K562 (cell line): ENCODE data around the gene SAMD11. TPM values are rescaled to one million over a fixed set of nuclear protein-coding genes. Genes with fewer than 3 reads are reported as not detected.

Experiments
- REST ChIP-seq, 2 experiments: fragments of 450-650 bp; formaldehyde crosslinking in 1 of 2; IDR thresholded peaks; 2 replicates each; pipeline versions ENCODE4 v1.4.0 to v1.6.1; 2014 to 2020; ENCODE audit warnings: mild to moderate bottlenecking in 2 of 2, borderline replicate concordance in 1 of 2, low read depth in 1 of 2
- SMAD1 ChIP-seq: fragments of 150-350 bp; IDR thresholded peaks from 2 replicates; pipeline ENCODE4 v1.6.1; 2014; ENCODE audit warnings: low read length, low read depth; ENCODE audit not compliant: partially characterized antibody
- SMAD4 ChIP-seq: fragments of 250-450 bp; sonication (Bioruptor Pico); conservative IDR thresholded peaks from 2 replicates; pipeline ENCODE4 v1.8.0; 2021; ENCODE audit warnings: inconsistent platforms, mild to moderate bottlenecking, moderate library complexity
- YBX1 ChIP-seq: fragments of 450-650 bp; IDR thresholded peaks from 2 replicates; pipeline ENCODE4 v1.7.1; 2016; ENCODE audit warnings: mild to moderate bottlenecking
- ZBTB40 ChIP-seq, 2 experiments: fragments of 450-650 bp in 1 of 2; sonication (generic) in 1 of 2; formaldehyde crosslinking in 1 of 2; IDR thresholded peaks; 2 replicates each; pipeline versions ENCODE4 v1.7.1 to v1.9.0; 2016 to 2022; ENCODE audit warnings: inconsistent platforms in 1 of 2, mild to moderate bottlenecking in 1 of 2, missing genetic modification reagents in 1 of 2
- ZNF146 ChIP-seq: IDR thresholded peaks from one replicate; pipeline ENCODE4 v1.6.1; 2018; ENCODE audit warnings: missing compliant biosample characterization; ENCODE audit not compliant: unreplicated experiment
- ZNF57 ChIP-seq: fragments of 450-650 bp; formaldehyde crosslinking; IDR thresholded peaks from 2 replicates; pipeline ENCODE4 v1.4.0; 2020; ENCODE audit warnings: mild to moderate bottlenecking, moderate library complexity
- polyA plus RNA-seq, 8 experiments: library from polyadenylated mRNA; depleted of rRNA in 4 of 8; stranded (reverse) in 5 of 8; unstranded in 3 of 8; fragments of >200 nt; fragmentation: Nextera tagmentation in 2 of 8; fragmentation: Illumina TruSeq in 1 of 8; extraction: Ambion mirVana in 2 of 8; extraction: Trizol in 1 of 8; gene quantifications; 2 replicates each; pipeline versions ENCODE4 v1.2.1 to v1.2.3, GENCODE V29; 2011 to 2014; ENCODE audit warnings: inconsistent platforms in 1 of 8, missing spikeins in 1 of 8
- total RNA-seq, 7 experiments: library from RNA; depleted of rRNA in 6 of 7; stranded (reverse); fragments of >200 nt in 6 of 7; fragmentation: Illumina TruSeq in 2 of 7; extraction: Trizol in 2 of 7; gene quantifications; 2 replicates each; pipeline versions ENCODE4 v1.2.1 to v1.2.3, GENCODE V29; 2011 to 2021; ENCODE audit warnings: low replicate concordance in 1 of 7

The SAMD11 gene
- total and polyA plus RNA-seq, 9 of the 15 experiments (the other 6 are each of a cell fraction or from before 2014, with no cell fraction given): 0.07 to 0.82 (median 0.11) TPM; not detected in 2

GRCh38 chr1:940107-941014, 16.6 kb downstream of the SAMD11 start (continued):
- TF ChIP-seq ZBTB40 (IDR thresholded peaks at IDR 0.05) (no peak), ZBTB40 (CRISPR knock-in tag; IDR thresholded peaks at IDR 0.05) (no peak), SMAD1 (no peak), ZNF146 (CRISPR knock-in tag) (no peak), SMAD4 (CRISPR knock-in tag) (peak; percentile 88), ZNF57 (CRISPR knock-in tag) (no peak), YBX1 (no peak), REST (IDR thresholded peaks at IDR 0.05; ENCODE audit: borderline replicate concordance) (no peak), REST (CRISPR knock-in tag; IDR thresholded peaks at IDR 0.05; ENCODE audit: low read depth) (no peak)
